GM12878 (cell line): ENCODE data around the gene MYT1. TPM values are rescaled to one million over a fixed set of nuclear protein-coding genes. Genes with fewer than 3 reads are reported as not detected.

Experiments used
- ASH2L ChIP-seq: fragments of 300-600, 200-600 bp; sonication (generic); IDR thresholded peaks from 2 replicates; pipeline ENCODE4 v1.6.1; 2017; ENCODE audit warnings: low read depth, mild to moderate bottlenecking, borderline replicate concordance
- BCL11A ChIP-seq: IDR thresholded peaks from 2 replicates; pipeline ENCODE4 v1.6.1; 2011; ENCODE audit warnings: low read depth, low read length
- CHD2 ChIP-seq: IDR thresholded peaks from 2 replicates; pipeline ENCODE4 v1.6.1; 2011; ENCODE audit warnings: low read depth, low read length, improper control_type of control experiment, borderline replicate concordance
- EED ChIP-seq: sonication (generic); IDR thresholded peaks from 2 replicates; pipeline ENCODE4 v1.6.1; 2016; ENCODE audit warnings: antibody characterized with exemption, low read depth
- ESRRA ChIP-seq: IDR thresholded peaks from 2 replicates; pipeline ENCODE4 v1.6.1; 2012; ENCODE audit warnings: mild to moderate bottlenecking, low read length, improper control_type of control experiment
- HDAC2 ChIP-seq: fragments of 200-600 bp; sonication (generic); IDR thresholded peaks from 2 replicates; pipeline ENCODE4 v1.6.1; 2017
- HDGF ChIP-seq: fragments of 450-650 bp; IDR thresholded peaks from 2 replicates; pipeline ENCODE4 v1.6.1; 2016; ENCODE audit warnings: antibody characterized with exemption
- MEF2A ChIP-seq: IDR thresholded peaks from 2 replicates; pipeline ENCODE4 v1.6.1; 2011; ENCODE audit warnings: low read depth, mild to moderate bottlenecking, low read length, moderate library complexity; ENCODE audit not compliant: insufficient read depth
- MTA3 ChIP-seq: IDR thresholded peaks from 2 replicates; pipeline ENCODE4 v1.6.1; 2012; ENCODE audit warnings: low read length, inconsistent platforms, borderline replicate concordance
- NFYA ChIP-seq: IDR thresholded peaks from 2 replicates; pipeline ENCODE4 v1.6.1; 2011; ENCODE audit warnings: low read depth, mild to moderate bottlenecking, low read length, improper control_type of control experiment, borderline replicate concordance
- NR2C1 ChIP-seq: fragments of 450-650 bp; IDR thresholded peaks from 2 replicates; pipeline ENCODE4 v1.6.1; 2017; ENCODE audit warnings: antibody characterized with exemption, mild to moderate bottlenecking, moderate library complexity
- PAX8 ChIP-seq: fragments of 450-650 bp; IDR thresholded peaks from 2 replicates; pipeline ENCODE4 v1.6.1; 2017; ENCODE audit warnings: mild to moderate bottlenecking, moderate library complexity
- RAD21 ChIP-seq: IDR thresholded peaks from 2 replicates; pipeline ENCODE4 v1.6.1; 2011; ENCODE audit warnings: mild to moderate bottlenecking, low read depth, low read length, moderate library complexity; ENCODE audit not compliant: insufficient read depth
- SIN3A ChIP-seq: IDR thresholded peaks from 2 replicates; pipeline ENCODE4 v1.6.1; 2012; ENCODE audit warnings: low read depth, low read length, improper control_type of control experiment
- SP1 ChIP-seq: IDR thresholded peaks from one replicate; pipeline ENCODE4 v1.6.1; 2011; ENCODE audit warnings: low read depth, low read length
- STAT3 ChIP-seq: IDR thresholded peaks from 2 replicates; pipeline ENCODE4 v1.6.1; 2011; ENCODE audit warnings: low read depth, low read length, improper control_type of control experiment
- ZBED1 ChIP-seq: IDR thresholded peaks from 2 replicates; pipeline ENCODE4 v1.6.1; 2016; ENCODE audit warnings: borderline replicate concordance
- polyA plus RNA-seq, 11 experiments: library from polyadenylated mRNA; depleted of rRNA in 4 of 11; unstranded in 6 of 11; stranded (reverse) in 5 of 11; fragments of >200 nt; fragmentation: Nextera tagmentation in 4 of 11; fragmentation: Illumina TruSeq in 1 of 11; extraction: Ambion mirVana in 4 of 11; extraction: Trizol in 1 of 11; gene quantifications; 1 replicate in 1 of 11; 2 replicates in 10 of 11; pipeline versions ENCODE4 v1.2.1 to v1.2.3, GENCODE V29; 2011 to 2016; ENCODE audit warnings: inconsistent platforms in 2 of 11, missing spikeins in 2 of 11, low read depth in 1 of 11
- total RNA-seq, 4 experiments: library from RNA; depleted of rRNA in 3 of 4; stranded (reverse); fragments of >200 nt in 3 of 4; fragmentation: Illumina TruSeq in 1 of 4; extraction: Trizol in 1 of 4; gene quantifications; 2 replicates each; pipeline versions ENCODE4 v1.2.1 to v1.2.3, GENCODE V29; 2013 to 2021
- TF ChIP-seq, protein P1 (sequence below): fragments of 450-650 bp; formaldehyde crosslinking; IDR thresholded peaks from 2 replicates; pipeline ENCODE4 v1.5.0; 2022; ENCODE audit warnings: mild to moderate bottlenecking, missing genetic modification characterization
- TF ChIP-seq, protein P2 (sequence below): fragments of 450-650 bp; IDR thresholded peaks from 2 replicates; pipeline ENCODE4 v1.6.1; 2017; ENCODE audit warnings: borderline replicate concordance
- TF ChIP-seq, protein P3 (sequence below): fragments of 150-350 bp; IDR thresholded peaks from 2 replicates; pipeline ENCODE4 v1.6.1; 2014; ENCODE audit warnings: mild to moderate bottlenecking, low read depth, low read length
- TF ChIP-seq, protein P4 (sequence below): IDR thresholded peaks from 2 replicates; pipeline ENCODE4 v1.6.1; 2012; ENCODE audit warnings: low read depth, low read length, improper control_type of control experiment
- TF ChIP-seq, protein P5 (sequence below): fragments of 150-350 bp; IDR thresholded peaks from 2 replicates; pipeline ENCODE4 v1.6.1; 2016; ENCODE audit warnings: low read depth, low read length

MYT1 gene
- total and polyA plus RNA-seq, 10 of the 15 experiments (the other 5 are each of a cell fraction or from before 2014, with no cell fraction given) = 0.01 to 0.10 TPM; not detected in 8

DNA sequence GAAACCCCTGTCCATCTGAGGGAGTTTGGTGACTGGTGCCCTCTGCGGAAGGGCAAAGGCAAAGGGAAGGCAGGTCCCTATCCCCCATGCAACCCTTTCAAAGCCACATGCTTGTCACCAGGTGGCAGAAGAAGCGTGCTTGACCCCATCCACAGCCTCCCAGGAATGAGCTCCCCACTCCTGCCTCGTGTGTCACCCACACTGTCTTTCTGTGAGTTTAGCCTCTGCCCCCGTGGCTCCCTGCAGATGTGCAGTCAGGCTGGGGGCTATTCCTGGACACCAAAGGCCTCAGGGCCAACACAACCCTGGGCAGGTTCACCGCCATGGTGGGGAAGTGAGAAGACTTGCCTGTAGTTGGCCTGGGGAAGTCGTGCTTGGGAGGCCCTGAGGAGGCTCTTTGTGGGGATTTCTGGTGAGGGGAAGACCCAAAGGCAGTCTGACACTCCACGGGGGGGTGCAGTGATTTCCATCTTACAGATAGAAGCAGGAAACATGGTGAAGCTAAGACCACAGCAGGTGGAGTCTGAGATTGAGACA is 74.7 kb downstream of the MYT1 start (continued):
- TF ChIP-seq, protein P1, sequence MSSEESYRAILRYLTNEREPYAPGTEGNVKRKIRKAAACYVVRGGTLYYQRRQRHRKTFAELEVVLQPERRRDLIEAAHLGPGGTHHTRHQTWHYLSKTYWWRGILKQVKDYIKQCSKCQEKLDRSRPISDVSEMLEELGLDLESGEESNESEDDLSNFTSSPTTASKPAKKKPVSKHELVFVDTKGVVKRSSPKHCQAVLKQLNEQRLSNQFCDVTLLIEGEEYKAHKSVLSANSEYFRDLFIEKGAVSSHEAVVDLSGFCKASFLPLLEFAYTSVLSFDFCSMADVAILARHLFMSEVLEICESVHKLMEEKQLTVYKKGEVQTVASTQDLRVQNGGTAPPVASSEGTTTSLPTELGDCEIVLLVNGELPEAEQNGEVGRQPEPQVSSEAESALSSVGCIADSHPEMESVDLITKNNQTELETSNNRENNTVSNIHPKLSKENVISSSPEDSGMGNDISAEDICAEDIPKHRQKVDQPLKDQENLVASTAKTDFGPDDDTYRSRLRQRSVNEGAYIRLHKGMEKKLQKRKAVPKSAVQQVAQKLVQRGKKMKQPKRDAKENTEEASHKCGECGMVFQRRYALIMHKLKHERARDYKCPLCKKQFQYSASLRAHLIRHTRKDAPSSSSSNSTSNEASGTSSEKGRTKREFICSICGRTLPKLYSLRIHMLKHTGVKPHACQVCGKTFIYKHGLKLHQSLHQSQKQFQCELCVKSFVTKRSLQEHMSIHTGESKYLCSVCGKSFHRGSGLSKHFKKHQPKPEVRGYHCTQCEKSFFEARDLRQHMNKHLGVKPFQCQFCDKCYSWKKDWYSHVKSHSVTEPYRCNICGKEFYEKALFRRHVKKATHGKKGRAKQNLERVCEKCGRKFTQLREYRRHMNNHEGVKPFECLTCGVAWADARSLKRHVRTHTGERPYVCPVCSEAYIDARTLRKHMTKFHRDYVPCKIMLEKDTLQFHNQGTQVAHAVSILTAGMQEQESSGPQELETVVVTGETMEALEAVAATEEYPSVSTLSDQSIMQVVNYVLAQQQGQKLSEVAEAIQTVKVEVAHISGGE (CRISPR knock-in tag) = no peak
- TF ChIP-seq RAD21 (peak; percentile 24; the same call in 1 of the 2 replicates), SP1 (peak; percentile 19), NR2C1 (no peak), EED (peak; percentile 29; the same call in 1 of the 2 replicates), PAX8 (no peak), ESRRA (no peak), HDAC2 (no peak), MEF2A (no peak), MTA3 (no peak), ASH2L (no peak), NFYA (no peak), SIN3A (no peak), CHD2 (no peak), HDGF (no peak), STAT3 (no peak), BCL11A (0 out of 2 replicates have a peak, but pooled peaks have one; percentile 9), ZBED1 (no peak)
- TF ChIP-seq, protein P2, sequence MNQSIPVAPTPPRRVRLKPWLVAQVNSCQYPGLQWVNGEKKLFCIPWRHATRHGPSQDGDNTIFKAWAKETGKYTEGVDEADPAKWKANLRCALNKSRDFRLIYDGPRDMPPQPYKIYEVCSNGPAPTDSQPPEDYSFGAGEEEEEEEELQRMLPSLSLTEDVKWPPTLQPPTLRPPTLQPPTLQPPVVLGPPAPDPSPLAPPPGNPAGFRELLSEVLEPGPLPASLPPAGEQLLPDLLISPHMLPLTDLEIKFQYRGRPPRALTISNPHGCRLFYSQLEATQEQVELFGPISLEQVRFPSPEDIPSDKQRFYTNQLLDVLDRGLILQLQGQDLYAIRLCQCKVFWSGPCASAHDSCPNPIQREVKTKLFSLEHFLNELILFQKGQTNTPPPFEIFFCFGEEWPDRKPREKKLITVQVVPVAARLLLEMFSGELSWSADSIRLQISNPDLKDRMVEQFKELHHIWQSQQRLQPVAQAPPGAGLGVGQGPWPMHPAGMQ = no peak
- TF ChIP-seq, protein P3, sequence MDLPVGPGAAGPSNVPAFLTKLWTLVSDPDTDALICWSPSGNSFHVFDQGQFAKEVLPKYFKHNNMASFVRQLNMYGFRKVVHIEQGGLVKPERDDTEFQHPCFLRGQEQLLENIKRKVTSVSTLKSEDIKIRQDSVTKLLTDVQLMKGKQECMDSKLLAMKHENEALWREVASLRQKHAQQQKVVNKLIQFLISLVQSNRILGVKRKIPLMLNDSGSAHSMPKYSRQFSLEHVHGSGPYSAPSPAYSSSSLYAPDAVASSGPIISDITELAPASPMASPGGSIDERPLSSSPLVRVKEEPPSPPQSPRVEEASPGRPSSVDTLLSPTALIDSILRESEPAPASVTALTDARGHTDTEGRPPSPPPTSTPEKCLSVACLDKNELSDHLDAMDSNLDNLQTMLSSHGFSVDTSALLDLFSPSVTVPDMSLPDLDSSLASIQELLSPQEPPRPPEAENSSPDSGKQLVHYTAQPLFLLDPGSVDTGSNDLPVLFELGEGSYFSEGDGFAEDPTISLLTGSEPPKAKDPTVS = no peak
- TF ChIP-seq, protein P4, sequence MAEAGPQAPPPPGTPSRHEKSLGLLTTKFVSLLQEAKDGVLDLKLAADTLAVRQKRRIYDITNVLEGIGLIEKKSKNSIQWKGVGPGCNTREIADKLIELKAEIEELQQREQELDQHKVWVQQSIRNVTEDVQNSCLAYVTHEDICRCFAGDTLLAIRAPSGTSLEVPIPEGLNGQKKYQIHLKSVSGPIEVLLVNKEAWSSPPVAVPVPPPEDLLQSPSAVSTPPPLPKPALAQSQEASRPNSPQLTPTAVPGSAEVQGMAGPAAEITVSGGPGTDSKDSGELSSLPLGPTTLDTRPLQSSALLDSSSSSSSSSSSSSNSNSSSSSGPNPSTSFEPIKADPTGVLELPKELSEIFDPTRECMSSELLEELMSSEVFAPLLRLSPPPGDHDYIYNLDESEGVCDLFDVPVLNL = no peak
- TF ChIP-seq, protein P5, sequence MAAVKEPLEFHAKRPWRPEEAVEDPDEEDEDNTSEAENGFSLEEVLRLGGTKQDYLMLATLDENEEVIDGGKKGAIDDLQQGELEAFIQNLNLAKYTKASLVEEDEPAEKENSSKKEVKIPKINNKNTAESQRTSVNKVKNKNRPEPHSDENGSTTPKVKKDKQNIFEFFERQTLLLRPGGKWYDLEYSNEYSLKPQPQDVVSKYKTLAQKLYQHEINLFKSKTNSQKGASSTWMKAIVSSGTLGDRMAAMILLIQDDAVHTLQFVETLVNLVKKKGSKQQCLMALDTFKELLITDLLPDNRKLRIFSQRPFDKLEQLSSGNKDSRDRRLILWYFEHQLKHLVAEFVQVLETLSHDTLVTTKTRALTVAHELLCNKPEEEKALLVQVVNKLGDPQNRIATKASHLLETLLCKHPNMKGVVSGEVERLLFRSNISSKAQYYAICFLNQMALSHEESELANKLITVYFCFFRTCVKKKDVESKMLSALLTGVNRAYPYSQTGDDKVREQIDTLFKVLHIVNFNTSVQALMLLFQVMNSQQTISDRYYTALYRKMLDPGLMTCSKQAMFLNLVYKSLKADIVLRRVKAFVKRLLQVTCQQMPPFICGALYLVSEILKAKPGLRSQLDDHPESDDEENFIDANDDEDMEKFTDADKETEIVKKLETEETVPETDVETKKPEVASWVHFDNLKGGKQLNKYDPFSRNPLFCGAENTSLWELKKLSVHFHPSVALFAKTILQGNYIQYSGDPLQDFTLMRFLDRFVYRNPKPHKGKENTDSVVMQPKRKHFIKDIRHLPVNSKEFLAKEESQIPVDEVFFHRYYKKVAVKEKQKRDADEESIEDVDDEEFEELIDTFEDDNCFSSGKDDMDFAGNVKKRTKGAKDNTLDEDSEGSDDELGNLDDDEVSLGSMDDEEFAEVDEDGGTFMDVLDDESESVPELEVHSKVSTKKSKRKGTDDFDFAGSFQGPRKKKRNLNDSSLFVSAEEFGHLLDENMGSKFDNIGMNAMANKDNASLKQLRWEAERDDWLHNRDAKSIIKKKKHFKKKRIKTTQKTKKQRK = no peak
